ENCODE results near the gene NEO1. TPM values are rescaled to one million over a fixed set of nuclear protein-coding genes. Genes with fewer than 3 reads are reported as not detected.

The NEO1 gene
- polyA plus RNA-seq, 1 of the 3 experiments (the other 2 are of a cell fraction) = 13.1 TPM

GRCh38 chr15:73320619-73321180 lies 268.4 kb downstream of the NEO1 start:
- Histone ChIP-seq H4K20me1 (ENCODE audit: insufficient read depth) (no peaks in the 10 kb centered on the region), H3K4me3 (ENCODE audit: low read depth in 2 of 2, low read length in 1 of 2) (no peak overlapping the region), H3K4me2 (no peak overlapping the region), H3K9ac (no peak overlapping the region), H3K79me2 (ENCODE audit: insufficient read depth) (no peaks in the 10 kb centered on the region), H3K27me3 (ENCODE audit: insufficient read depth) (no peaks in the 10 kb centered on the region), H3K9me2 (no peaks in the 10 kb centered on the region), H3K4me1 (ENCODE audit: control insufficient read depth in 1 of 2, insufficient read depth in 2 of 2, low read depth in 1 of 2, low read length in 1 of 2) (peaks cover 0 to 2% of the 10 kb centered on the region in 2 experiments; a peak in 1 of 4 replicates), H3K27ac (ENCODE audit: low read depth in 2 of 2, low read length in 1 of 2) (no peak overlapping the region), H3F3A (replicated peaks; ENCODE audit: insufficient read depth) (no peaks in the 10 kb centered on the region), H2AFZ (ENCODE audit: low read depth) (no peak overlapping the region), H3K9me3 (no peaks in the 10 kb centered on the region), H3K36me3 (replicated peaks in 1 of 2; ENCODE audit: control insufficient read depth in 1 of 2, insufficient read depth in 2 of 2, low read length in 1 of 2) (no peaks in the 10 kb centered on the region)
- POLR2A ChIA-PET = no interaction called here
- WGBS (ENCODE audit: low lambda C conversion rate) = 84% methylated on average over 3 of the region's 3 CpGs
- TF ChIP-seq NRF1 (IDR thresholded peaks at IDR 0.05; ENCODE audit: low read depth, low read length) (no peak), NFIC (IDR thresholded peaks at IDR 0.05; ENCODE audit: borderline replicate concordance) (no peak), RXRA (IDR thresholded peaks at IDR 0.05; ENCODE audit: borderline replicate concordance, low read depth) (no peak), FOSL2 (IDR thresholded peaks at IDR 0.05; ENCODE audit: borderline replicate concordance, low read depth) (no peak), TEAD4 (IDR thresholded peaks at IDR 0.05; ENCODE audit: borderline replicate concordance, insufficient read depth) (no peak), FOXM1 (IDR thresholded peaks at IDR 0.05; ENCODE audit: low read depth) (no peak), RAD21 (IDR thresholded peaks at IDR 0.05; ENCODE audit: low read length) (no peak), USF2 (IDR thresholded peaks at IDR 0.05; ENCODE audit: borderline replicate concordance, low read depth, low read length) (no peak), GATA2 (CRISPR knock-in tag; IDR thresholded peaks at IDR 0.05) (no peak), ZBTB33 (IDR thresholded peaks at IDR 0.05; ENCODE audit: borderline replicate concordance, low read depth) (no peak), TAF1 (IDR thresholded peaks at IDR 0.05; ENCODE audit: borderline replicate concordance, low read depth, low read length) (no peak), MEF2A (IDR thresholded peaks at IDR 0.05; ENCODE audit: borderline replicate concordance, low read depth) (no peak), RFX5 (IDR thresholded peaks at IDR 0.05; ENCODE audit: low read length) (no peak), TCF12 (IDR thresholded peaks at IDR 0.05) (no peak), SMC3 (IDR thresholded peaks at IDR 0.05; ENCODE audit: low read depth, low read length) (no peak), RCOR1 (IDR thresholded peaks at IDR 0.05; ENCODE audit: low read length) (no peak), IRF3 (IDR thresholded peaks at IDR 0.05; ENCODE audit: low read depth, low read length) (no peak), FOXJ3 (CRISPR knock-in tag; IDR thresholded peaks at IDR 0.05) (no peak), EZH2phosphoT487 (IDR thresholded peaks at IDR 0.05; ENCODE audit: borderline replicate concordance, low read depth) (no peak), JUND (IDR thresholded peaks at IDR 0.05) (no peak)
- no peak for DNase-seq
- CTCF ChIA-PET = interaction anchor here (3.3 kb wide), 1 partner anchor 15 kb away, joined by 13 read pairs; no protein-coding TSS in a partner anchor
